ENCODE measurements around the gene SLC35F2. TPM values are rescaled to one million over a fixed set of nuclear protein-coding genes. Genes with fewer than 3 reads are reported as not detected.

The SLC35F2 gene
- total and polyA plus RNA-seq, 11 donors, result 0.22 to 2.1 (median 1.1) TPM

GRCh38 chr11:107859459-107860239 is 1.1 kb upstream of the SLC35F2 start:
- peaks cover 0 to 23% (median 13%) of the 10 kb centered on the region in 12 donors for H3K4me1 ChIP-seq
- H3K27me3 ChIP-seq, result peaks cover 0 to 13% (median 0%) of the 10 kb centered on the region in 9 donors
- intact Hi-C loops (cut with DNase I), result no loop called here
- no peaks in the 10 kb centered on the region for H3K9me3 ChIP-seq
- 3 to 4% (median 4%) methylated on average over 31 of the region's 31 CpGs for WGBS, 4 donors
- ATAC-seq (peak in 3 of 4 donors; percentile 43 to 65 (median 54)), DNase-seq (peak in 3 of 5 donors; percentile 11 to 50 (median 29))
- peak overlapping the region; percentile 42 to 86 (median 69) for H3K4me3 ChIP-seq
- H3K27ac ChIP-seq, result no peak overlapping the region
- TF ChIP-seq POLR2A (IDR thresholded peaks at IDR 0.05), result no peak
- TF ChIP-seq, protein P1, sequence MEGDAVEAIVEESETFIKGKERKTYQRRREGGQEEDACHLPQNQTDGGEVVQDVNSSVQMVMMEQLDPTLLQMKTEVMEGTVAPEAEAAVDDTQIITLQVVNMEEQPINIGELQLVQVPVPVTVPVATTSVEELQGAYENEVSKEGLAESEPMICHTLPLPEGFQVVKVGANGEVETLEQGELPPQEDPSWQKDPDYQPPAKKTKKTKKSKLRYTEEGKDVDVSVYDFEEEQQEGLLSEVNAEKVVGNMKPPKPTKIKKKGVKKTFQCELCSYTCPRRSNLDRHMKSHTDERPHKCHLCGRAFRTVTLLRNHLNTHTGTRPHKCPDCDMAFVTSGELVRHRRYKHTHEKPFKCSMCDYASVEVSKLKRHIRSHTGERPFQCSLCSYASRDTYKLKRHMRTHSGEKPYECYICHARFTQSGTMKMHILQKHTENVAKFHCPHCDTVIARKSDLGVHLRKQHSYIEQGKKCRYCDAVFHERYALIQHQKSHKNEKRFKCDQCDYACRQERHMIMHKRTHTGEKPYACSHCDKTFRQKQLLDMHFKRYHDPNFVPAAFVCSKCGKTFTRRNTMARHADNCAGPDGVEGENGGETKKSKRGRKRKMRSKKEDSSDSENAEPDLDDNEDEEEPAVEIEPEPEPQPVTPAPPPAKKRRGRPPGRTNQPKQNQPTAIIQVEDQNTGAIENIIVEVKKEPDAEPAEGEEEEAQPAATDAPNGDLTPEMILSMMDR (IDR thresholded peaks at IDR 0.05), result no peak
- no peaks in the 10 kb centered on the region for H3K36me3 ChIP-seq

- TF ChIP-seq, protein P1 (IDR thresholded peaks at IDR 0.05), result no peak
- TF ChIP-seq POLR2A (IDR thresholded peaks at IDR 0.05), result no peak
- intact Hi-C loops (cut with DNase I), result no loop called here
- Histone ChIP-seq H3K27me3 (peaks cover 0 to 13% (median 0%) of the 10 kb centered on the region in 9 donors), H3K27ac (peak overlapping the region in 4 of 12 donors; percentile 9 to 64 (median 56)), H3K4me1 (peaks cover 0 to 23% (median 13%) of the 10 kb centered on the region in 12 donors), H3K9me3 (no peaks in the 10 kb centered on the region), H3K4me3 (peak overlapping the region in 11 of 12 donors; percentile 42 to 86 (median 71)), H3K36me3 (no peaks in the 10 kb centered on the region)
- DNase-seq (no peak), ATAC-seq (peak in 1 of 4 donors; percentile 21)
- 47 to 51% (median 50%) methylated on average over 15 to 16 of the region's 16 CpGs for WGBS, 4 donors
Measured at GRCh38 chr11:107857550-107858216, 904 bp downstream of the SLC35F2 start.

- 32 to 41% (median 37%) methylated on average over 7 of the region's 7 CpGs for WGBS, 4 donors
- ATAC-seq (peak in 1 of 4 donors; percentile 35), DNase-seq (peak in 1 of 5 donors; percentile 43)
- TF ChIP-seq POLR2A (IDR thresholded peaks at IDR 0.05), result no peak
- TF ChIP-seq, protein P1 (IDR thresholded peaks at IDR 0.05), result no peak
- Histone ChIP-seq H3K36me3 (no peaks in the 10 kb centered on the region), H3K9me3 (no peaks in the 10 kb centered on the region), H3K4me1 (peaks cover 0 to 23% (median 13%) of the 10 kb centered on the region in 12 donors), H3K27me3 (peaks cover 0 to 13% (median 0%) of the 10 kb centered on the region in 9 donors), H3K4me3 (no peak overlapping the region), H3K27ac (no peak overlapping the region)
- intact Hi-C loops (cut with DNase I), result no loop called here
Measured at GRCh38 chr11:107856981-107857517, 1.5 kb downstream of the SLC35F2 start.
